Measurements from ENCODE around the gene TMEM255A.
"Not testable (repeated sequence)": the region's sequence is repeated elsewhere in the genome, so short reads cannot be mapped to it uniquely, and the experiment has no call there.

Gene TMEM255A

DNA sequence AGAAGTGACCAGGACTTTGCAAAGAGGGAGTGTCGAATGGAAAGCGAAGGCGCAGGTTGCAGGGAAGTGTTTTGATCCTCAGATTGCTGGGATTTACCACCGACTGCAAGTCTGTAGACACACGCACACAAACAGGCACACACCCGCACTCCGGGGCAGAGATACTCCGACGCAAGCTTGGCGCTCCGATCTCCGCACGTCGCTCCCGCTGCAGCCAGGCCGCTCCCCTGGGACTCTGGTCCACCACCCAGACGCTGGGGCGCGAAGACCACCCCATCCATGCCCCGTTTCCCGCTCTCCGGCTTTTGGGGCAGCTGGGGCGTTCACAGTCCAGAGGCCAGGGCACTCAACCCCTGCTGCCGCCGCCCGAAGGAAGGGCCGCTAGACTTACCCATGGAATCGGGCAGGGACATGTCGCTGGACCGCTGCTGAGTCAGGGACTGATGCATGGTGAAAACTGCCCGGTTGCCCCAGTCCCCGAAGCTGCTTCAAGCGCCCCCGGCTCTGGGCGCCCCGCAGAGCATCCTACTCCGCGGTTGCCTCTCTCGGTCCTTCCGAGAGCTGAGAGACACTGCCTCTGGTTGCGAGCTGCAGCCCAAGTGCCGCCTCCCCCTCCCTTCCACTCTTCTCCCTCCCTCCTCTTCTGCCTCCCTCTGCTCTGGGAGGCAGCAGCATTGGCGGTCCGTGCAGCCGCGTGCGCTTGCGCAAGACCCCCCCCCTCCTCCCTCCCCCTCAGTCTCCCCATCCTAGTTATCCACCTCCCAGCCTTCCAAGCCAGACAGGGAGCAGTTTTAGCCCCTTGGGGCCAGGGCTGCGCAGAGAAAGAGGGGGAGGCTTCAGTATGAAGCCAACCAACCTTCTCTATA lies at the start of gene TMEM255A:
Gene TMEM255A, minus strand, starts transcription at position 601 of the 866 bp plus-strand sequence. Its CDS starts 152 bp downstream, at position 449.
- DNase-seq (ENCODE audit: extremely low read depth in 1 of 2, low read depth in 1 of 2) = no peak

DNA sequence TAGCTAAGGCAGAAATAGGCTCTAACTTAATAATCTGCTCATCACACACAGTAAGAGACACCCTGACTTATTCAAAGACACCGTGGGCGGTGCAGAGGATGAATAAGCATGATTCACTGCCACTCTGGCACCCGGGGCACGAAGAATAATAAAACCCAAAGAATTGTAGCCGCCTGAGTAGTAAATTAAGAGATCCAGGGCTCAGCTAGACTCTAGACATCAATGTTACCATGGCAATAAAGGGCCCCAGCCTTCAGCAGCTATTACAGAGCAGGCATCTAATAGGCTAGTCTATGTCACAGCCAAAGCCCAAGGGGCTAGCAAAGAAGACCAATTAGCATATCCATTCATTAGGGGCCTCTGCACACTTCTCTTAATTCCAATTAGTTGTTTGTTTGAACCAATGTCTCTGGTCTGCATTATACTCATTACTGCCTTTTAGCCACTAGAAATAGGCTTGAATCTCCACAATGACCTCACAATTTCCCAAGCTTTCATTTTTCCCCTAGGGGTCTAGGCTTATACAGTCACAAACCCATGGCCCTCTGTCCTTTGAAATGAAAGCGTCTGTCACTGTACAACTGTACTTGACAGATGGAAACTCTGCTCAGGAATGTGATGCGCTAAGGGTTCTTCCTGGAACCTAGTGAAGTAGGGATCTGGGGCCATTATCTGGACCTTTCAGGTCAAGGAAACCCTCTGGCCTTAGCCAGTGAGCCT lies 47.6 kb upstream of the TMEM255A start:
- DNase-seq (ENCODE audit: extremely low read depth in 1 of 2, low read depth in 1 of 2) = no peak

DNA sequence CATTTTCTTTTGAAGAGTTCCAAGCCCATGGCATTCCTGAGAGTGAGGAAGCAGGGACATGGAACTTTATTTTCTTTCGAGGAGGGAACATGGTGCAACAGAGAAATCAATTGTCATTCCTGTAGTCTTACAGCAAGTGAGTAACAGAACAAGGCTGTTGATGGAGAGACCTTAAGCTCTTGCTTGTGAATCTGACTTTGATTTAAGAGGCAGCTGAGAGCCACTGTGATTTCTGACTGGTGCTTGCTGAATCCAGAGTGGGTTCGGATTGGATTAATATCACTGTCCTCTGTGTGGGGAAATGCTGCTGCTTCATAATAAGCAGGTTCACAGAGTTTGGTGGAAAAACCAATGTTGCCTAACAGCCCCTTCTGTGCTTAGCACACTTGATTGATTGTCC lies 45.9 kb upstream of the TMEM255A start:
- no peak for DNase-seq (ENCODE audit: extremely low read depth in 1 of 2, low read depth in 1 of 2)

DNA sequence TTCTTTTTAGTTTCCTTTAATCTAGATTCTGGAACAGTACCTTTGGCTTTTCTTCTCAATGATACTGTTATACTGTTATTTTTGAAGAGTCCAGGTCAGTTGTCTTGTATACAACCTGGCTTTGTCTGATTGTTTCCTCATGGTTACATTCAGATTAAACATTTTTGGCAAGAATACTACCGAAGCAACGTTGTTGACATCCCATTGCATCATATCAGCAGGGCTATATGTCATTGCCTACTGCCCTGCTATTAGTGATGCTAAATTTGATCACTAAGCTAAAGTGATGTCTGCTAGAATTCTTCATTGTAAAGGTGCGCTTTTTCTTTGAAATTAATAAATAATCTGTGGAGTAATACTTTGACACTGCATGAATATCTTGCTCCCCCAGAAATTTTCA lies 44.8 kb upstream of the TMEM255A start:
- no peak for DNase-seq (ENCODE audit: extremely low read depth in 1 of 2, low read depth in 1 of 2)

DNA sequence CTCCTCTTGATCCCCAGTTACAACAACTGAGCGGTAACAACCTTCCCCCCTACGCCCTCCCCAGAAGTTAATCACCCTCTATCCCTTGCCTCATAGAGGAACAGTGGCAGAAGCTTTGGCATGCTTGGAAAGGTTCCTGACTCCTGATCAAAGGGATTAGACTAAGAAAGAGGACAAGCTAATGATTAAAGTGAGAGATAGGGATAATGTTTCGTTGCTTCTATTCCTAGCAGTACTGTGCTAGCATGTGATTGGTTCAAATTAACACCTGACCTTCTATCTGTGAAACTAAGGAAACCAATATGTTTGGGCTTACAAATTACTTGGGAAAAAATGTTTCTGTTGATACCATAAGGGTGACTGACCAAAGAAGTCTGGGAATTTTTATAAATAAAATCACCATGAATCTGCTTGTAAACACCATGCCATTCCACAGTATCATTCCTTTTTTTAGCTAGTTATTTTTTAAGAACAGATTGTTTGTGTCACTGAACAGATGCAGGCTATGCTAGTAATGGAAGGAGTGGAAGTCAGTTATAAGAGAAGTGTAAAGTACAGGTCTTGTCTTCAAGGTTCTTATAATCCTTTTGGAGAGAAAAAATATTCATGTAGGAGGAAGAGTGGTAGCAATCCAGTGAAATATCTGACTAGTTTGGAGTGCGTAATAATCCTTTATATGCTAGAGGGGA lies 39.3 kb upstream of the TMEM255A start:
- no peak for DNase-seq (ENCODE audit: extremely low read depth in 1 of 2, low read depth in 1 of 2)

- DNase-seq (ENCODE audit: extremely low read depth in 1 of 2, low read depth in 1 of 2) = not testable (repeated sequence)
These were observed 33.3 kb upstream of the TMEM255A start for GRCh38 chrX:120344566-120344965.

DNA sequence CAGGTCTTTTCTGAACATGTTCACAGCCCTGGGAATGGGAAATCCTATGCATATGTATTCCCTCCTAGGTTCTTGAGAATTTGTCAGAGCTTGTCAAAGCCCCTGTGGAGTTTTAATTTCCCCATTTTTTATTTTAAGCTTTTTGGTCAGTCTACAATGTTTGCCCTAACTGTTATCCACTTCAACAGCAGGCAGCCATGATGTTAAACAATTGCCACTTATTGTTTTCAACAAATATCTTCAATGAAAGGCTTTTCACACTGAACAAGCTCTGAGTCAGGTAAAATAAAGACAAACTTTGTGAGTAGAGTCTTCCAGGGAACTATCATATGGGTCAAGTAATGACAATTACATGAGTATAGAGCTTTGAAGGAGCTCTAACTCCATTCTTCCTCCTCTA lies 25.6 kb upstream of the TMEM255A start:
- DNase-seq (ENCODE audit: extremely low read depth in 1 of 2, low read depth in 1 of 2) = no peak

DNA sequence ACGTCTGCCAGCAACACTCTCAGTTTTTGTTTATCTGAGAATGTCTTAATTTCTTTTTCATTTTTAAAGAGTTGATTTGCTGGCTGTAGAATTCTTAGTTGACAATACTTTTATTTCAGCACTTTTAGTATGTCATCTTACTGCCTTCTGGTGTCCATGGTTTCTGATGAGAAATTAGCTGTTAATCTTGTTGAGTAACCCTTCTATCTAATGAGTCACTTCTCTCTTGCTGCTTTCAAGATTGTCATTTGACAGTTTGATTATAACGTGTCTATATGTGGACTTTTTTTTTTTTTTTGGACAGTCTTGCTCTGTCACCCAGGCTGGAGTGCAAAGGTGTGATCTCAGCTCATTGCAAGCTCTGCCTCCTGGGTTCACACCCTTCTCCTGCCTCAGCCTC lies 24.0 kb upstream of the TMEM255A start:
- no peak for DNase-seq (ENCODE audit: extremely low read depth in 1 of 2, low read depth in 1 of 2)

GRCh38 chrX:120334603-120335002 lies 23.3 kb upstream of the TMEM255A start:
- DNase-seq (ENCODE audit: extremely low read depth in 1 of 2, low read depth in 1 of 2) = no peak

DNA sequence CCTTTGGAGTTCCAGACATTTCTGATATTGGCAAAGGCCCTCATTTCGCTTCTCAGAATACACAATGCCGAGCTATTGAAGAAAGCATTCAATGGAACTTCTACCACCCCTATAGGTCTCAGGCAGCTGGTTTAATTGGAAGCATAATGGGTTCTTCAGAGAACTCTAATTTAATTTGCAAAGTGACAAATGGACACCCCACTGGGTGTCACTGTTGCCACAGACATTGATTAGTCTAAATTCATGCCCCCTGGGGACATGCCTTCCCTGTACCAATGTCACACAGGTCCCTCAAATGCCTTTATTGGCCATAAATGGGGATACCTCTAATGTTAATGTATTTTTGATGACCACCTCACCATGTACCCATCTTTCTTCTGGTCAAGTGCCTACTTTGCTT lies 22.9 kb upstream of the TMEM255A start:
- DNase-seq (ENCODE audit: extremely low read depth in 1 of 2, low read depth in 1 of 2) = no peak

GRCh38 chrX:120332394-120332793 lies 21.1 kb upstream of the TMEM255A start:
- no peak for DNase-seq (ENCODE audit: extremely low read depth in 1 of 2, low read depth in 1 of 2)

- no peak for DNase-seq (ENCODE audit: extremely low read depth in 1 of 2, low read depth in 1 of 2)
These were observed 19.9 kb upstream of the TMEM255A start for GRCh38 chrX:120331116-120331515.

- no peak for DNase-seq (ENCODE audit: extremely low read depth in 1 of 2, low read depth in 1 of 2)
These were observed 10.4 kb upstream of the TMEM255A start for GRCh38 chrX:120321520-120322281.

DNA sequence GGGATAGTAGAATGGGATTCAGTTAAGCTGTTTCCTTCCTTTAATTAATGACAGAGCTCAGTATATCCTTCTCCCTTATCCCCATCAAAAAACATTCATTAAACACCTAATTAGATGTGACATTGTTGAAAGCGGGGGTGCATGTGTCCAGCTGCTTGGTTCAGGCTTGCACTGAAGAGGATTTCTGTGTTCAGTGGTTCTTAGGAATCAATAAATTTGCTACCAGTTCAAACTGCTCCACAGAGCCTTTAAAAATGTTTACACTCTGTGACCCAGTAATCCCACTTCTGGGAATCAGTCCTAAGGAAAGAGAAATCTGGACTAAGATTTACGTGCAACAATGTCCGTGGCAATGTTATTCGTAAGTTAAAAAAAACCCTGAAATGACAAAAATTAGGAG lies 7.2 kb upstream of the TMEM255A start:
- DNase-seq (ENCODE audit: extremely low read depth in 1 of 2, low read depth in 1 of 2) = no peak

DNA sequence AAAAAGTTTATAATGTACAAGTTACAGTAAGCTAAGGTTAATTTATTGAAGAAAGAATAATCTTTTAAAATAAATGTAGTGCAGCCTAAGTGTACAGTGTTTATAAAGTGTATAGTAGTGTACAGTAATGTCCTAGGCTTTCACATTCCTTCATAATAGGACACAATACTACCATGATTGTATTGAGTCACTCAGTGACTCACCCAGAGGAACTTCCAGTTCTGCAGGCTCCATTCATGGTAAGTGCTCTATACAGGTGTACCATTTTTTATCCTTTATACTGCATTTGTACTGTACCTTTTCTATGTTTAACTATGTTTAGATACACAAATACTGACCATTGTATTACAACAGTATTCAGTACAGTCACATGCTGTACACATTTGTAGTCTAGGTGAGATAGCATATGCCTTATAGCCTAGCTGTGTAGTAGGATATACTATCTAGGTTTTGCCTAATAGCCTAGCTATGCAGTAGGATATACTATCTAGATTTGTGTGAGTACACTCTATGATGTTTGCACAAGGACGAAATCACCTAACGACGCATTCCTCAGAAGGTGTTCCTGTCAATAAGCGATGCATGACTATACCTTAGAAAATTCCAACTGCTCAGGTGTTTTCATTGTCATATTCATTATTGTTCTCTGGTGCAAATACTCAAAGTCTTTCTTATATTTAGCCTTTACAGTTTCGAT lies 5.5 kb upstream of the TMEM255A start:
- no peak for DNase-seq (ENCODE audit: extremely low read depth in 1 of 2, low read depth in 1 of 2)

GRCh38 chrX:120315776-120316175 lies 4.5 kb upstream of the TMEM255A start:
- no peak for DNase-seq (ENCODE audit: extremely low read depth in 1 of 2, low read depth in 1 of 2)

DNA sequence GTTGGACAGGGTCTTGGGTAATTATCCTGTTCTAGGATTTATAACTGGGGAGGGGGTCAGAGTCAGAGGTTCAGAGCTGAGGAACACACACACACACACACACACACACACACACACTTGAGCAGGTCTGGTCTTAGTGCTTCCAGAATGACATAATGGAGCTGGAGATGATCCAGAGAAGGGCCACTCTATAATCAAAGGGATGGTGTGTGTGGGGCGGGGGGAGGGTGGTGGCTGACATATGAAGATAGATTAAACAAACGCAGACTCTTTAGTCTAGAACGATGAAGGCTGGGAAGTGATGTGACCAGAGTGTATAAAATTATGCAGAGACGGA lies 434 bp upstream of the TMEM255A start:
- DNase-seq (ENCODE audit: extremely low read depth in 1 of 2, low read depth in 1 of 2) = no peak

DNA sequence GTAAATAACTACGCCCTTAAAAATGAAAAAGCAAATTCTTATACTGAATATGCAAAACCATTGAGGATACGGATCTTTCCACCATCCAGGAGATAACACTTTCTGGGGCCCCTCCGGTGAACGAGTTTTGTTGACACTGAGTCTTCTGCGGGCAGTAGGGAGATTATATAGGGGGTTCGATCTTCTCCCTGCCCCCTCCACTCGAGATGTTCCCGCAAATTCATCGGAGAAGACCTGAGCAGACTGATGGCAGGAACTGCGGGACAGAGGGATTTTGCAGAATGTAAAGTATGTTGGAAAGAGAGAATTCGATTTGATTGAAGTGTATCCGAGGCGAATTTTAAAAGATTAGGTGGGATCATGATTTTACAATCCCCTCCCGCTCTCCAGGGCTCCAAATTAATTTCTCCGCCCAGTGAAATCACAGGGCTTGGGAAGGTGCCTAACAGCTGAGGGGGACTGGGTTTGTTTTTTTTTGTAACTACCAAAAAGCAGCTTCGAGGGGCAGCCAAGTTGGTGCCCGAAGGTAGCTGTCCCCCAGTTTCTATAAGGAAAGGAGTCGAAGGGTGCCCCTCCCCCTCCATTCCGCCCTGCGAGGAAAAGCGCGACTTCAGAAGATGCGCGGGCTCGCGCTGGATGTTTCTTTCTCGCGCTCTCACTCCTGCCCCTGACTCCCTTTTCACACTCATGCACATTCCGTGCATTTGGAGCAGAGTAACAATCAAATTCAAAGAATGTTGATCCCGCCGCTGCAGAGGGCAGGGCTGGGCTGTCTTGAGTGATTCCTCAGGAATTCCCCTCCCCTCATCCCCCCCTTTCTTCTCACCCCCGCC lies 1.2 kb downstream of the TMEM255A start:
- DNase-seq (ENCODE audit: extremely low read depth in 1 of 2, low read depth in 1 of 2) = no peak

All from activated CD8-positive, alpha-beta memory T cell treated with anti-CD3 and anti-CD28 coated beads for 1 hour (primary cell).